HepG2 (cell line): ENCODE results near the gene DDN. TPM values are rescaled to one million over a fixed set of nuclear protein-coding genes. Genes with fewer than 3 reads are reported as not detected.

Experiments
- ARID2 ChIP-seq: sonication (generic); formaldehyde crosslinking; IDR thresholded peaks from 2 replicates; pipeline ENCODE4 v1.8.1; 2022; ENCODE audit warnings: mild to moderate bottlenecking, missing genetic modification reagents, borderline replicate concordance
- GTF3A ChIP-seq: sonication (generic); formaldehyde crosslinking; conservative IDR thresholded peaks from 2 replicates; pipeline ENCODE4 v1.4.0; 2020; ENCODE audit warnings: mild to moderate bottlenecking, missing genetic modification reagents
- HNRNPLL ChIP-seq: fragments of 200-400 bp; formaldehyde crosslinking; IDR thresholded peaks from 2 replicates; pipeline ENCODE4 v1.6.1; 2017; ENCODE audit warnings: mild to moderate bottlenecking, low read depth, low read length; ENCODE audit not compliant: poor library complexity, severe bottlenecking
- NCOA1 ChIP-seq: sonication (generic); formaldehyde crosslinking; IDR thresholded peaks from 2 replicates; pipeline ENCODE4 v1.9.0; 2021; ENCODE audit warnings: missing genetic modification reagents
- NFE2L2 ChIP-seq: fragments of 150-350 bp; IDR thresholded peaks from 2 replicates; pipeline ENCODE4 v1.6.1; 2014; ENCODE audit warnings: low read length
- SPEN ChIP-seq: sonication (generic); formaldehyde crosslinking; IDR thresholded peaks from 2 replicates; pipeline ENCODE4 v1.5.1; 2020; ENCODE audit warnings: low read depth, mild to moderate bottlenecking, missing genetic modification reagents
- THAP8 ChIP-seq: sonication (generic); formaldehyde crosslinking; IDR thresholded peaks from 2 replicates; pipeline ENCODE4 v1.5.1; 2020; ENCODE audit warnings: missing genetic modification reagents, mild to moderate bottlenecking, borderline replicate concordance
- ZMYM2 ChIP-seq: sonication (generic); formaldehyde crosslinking; IDR thresholded peaks from 2 replicates; pipeline ENCODE4 v1.8.0; 2022; ENCODE audit warnings: mild to moderate bottlenecking, missing genetic modification reagents
- ZNF263 ChIP-seq: sonication (generic); formaldehyde crosslinking; IDR thresholded peaks from 2 replicates; pipeline ENCODE4 v1.4.0; 2020; ENCODE audit warnings: missing genetic modification reagents
- ZNF33B ChIP-seq: sonication (generic); formaldehyde crosslinking; IDR thresholded peaks from 2 replicates; pipeline ENCODE4 v1.5.1; 2020; ENCODE audit warnings: mild to moderate bottlenecking, missing genetic modification reagents
- ZNF558 ChIP-seq: sonication (generic); formaldehyde crosslinking; IDR thresholded peaks from 2 replicates; pipeline ENCODE4 v1.9.0; 2022; ENCODE audit warnings: mild to moderate bottlenecking, missing genetic modification reagents, borderline replicate concordance
- ZNF572 ChIP-seq: sonication (generic); formaldehyde crosslinking; IDR thresholded peaks from 2 replicates; pipeline ENCODE4 v1.5.1; 2020; ENCODE audit warnings: mild to moderate bottlenecking, missing genetic modification reagents
- ZNF576 ChIP-seq: sonication (generic); formaldehyde crosslinking; IDR thresholded peaks from 2 replicates; pipeline ENCODE4 v1.4.0; 2020; ENCODE audit warnings: mild to moderate bottlenecking, missing genetic modification reagents
- ZNF646 ChIP-seq: sonication (generic); formaldehyde crosslinking; IDR thresholded peaks from 2 replicates; pipeline ENCODE4 v1.9.0; 2021; ENCODE audit warnings: mild to moderate bottlenecking, missing genetic modification reagents
- ZNF747 ChIP-seq: sonication (generic); formaldehyde crosslinking; IDR thresholded peaks from 2 replicates; pipeline ENCODE4 v1.8.1; 2023; ENCODE audit warnings: missing genetic modification reagents, mild to moderate bottlenecking, borderline replicate concordance
- ZNF788 ChIP-seq: sonication (generic); formaldehyde crosslinking; IDR thresholded peaks from 2 replicates; pipeline ENCODE4 v1.5.0; 2020; ENCODE audit warnings: mild to moderate bottlenecking, missing genetic modification reagents, borderline replicate concordance
- ZNF879 ChIP-seq: sonication (generic); formaldehyde crosslinking; IDR thresholded peaks from 2 replicates; pipeline ENCODE4 v1.8.1; 2023; ENCODE audit warnings: missing genetic modification reagents
- polyA plus RNA-seq, 8 experiments: library from polyadenylated mRNA; depleted of rRNA in 3 of 8; stranded (reverse) in 7 of 8; unstranded in 1 of 8; fragments of >200 nt; fragmentation: Illumina TruSeq in 4 of 8; extraction: Trizol in 4 of 8; gene quantifications; 2 replicates each; pipeline versions ENCODE4 v1.2.1 to v1.2.3, GENCODE V29; 2011 to 2016; ENCODE audit warnings: low read depth in 4 of 8, missing spikeins in 1 of 8, mixed read lengths in 1 of 8; ENCODE audit not compliant: insufficient read depth in 1 of 8
- total RNA-seq, 5 experiments: library from RNA; depleted of rRNA; stranded (reverse); fragments of >200 nt; fragmentation: Illumina TruSeq; extraction: Trizol; gene quantifications; 2 replicates each; pipeline ENCODE4 v1.2.3, GENCODE V29; 2016; ENCODE audit warnings: low read depth in 1 of 5
- TF ChIP-seq, protein P1 (sequence below): sonication (generic); formaldehyde crosslinking; IDR thresholded peaks from 2 replicates; pipeline ENCODE4 v1.4.0; 2020; ENCODE audit warnings: missing genetic modification reagents
- TF ChIP-seq, protein P2 (sequence below): sonication (generic); formaldehyde crosslinking; IDR thresholded peaks from 2 replicates; pipeline ENCODE4 v1.4.0; 2020; ENCODE audit warnings: missing genetic modification reagents
- TF ChIP-seq, protein P3 (sequence below): sonication (generic); formaldehyde crosslinking; IDR thresholded peaks from 2 replicates; pipeline ENCODE4 v1.8.1; 2023; ENCODE audit warnings: missing genetic modification reagents, mild to moderate bottlenecking, borderline replicate concordance

The DDN gene
- total and polyA plus RNA-seq, 2 of the 13 experiments (the other 11 are each of a cell fraction or from before 2014, with no cell fraction given): 0.24 to 0.53 TPM

DNA sequence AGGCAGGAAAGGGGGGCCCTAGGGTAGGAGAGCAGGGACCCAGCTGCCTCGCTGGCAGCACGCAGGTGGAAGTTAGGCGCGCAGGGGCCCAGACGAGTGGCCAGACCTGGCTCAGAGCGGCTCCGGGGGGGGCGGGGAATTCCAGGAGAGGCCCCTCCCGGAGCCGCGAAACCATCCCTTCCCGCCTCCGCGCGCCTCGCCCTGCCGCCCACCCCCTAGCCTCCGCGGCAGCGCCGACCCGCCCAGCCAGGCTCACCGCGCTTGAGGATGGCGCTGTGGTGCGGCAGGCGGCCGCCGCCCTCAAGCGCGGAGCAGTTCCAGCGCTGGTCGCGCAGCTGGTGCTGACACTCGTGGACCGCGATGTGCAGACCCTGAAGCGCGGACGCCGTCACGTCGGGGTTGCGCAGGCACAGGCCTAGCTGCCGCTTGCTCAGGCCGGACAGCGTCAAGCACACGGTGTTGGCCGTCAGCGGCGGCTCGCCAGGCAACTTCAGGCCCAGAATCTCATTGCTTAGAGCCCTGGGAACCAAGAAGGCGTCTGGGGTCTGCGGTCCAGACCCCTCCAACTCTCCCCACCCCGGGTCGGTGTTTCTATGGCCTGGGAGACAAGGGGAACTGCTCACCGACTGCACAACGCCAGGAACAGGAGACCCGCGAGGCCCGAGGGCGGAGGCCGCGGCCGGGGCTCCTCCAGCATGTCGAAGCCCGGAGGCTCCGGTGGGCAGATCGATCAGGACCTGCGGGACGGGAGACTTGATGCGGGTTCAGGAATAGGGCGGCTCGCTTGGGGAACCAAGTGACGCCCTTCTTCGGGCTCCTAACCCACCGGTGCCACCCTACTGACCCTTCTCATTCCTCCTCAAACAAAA, 29.1 kb downstream of the DDN start (continued):
- TF ChIP-seq ZNF263 (CRISPR knock-in tag) (peak; percentile 31; the same call in 1 of the 2 replicates), ZNF879 (CRISPR knock-in tag) (no peak), ZNF558 (no peak), HNRNPLL (peak; percentile 89), ZNF788 (CRISPR knock-in tag) (peak; percentile 49; the same call in 1 of the 2 replicates), ZMYM2 (CRISPR knock-in tag) (no peak), ZNF576 (0 out of 2 replicates have a peak, but pooled peaks have one; percentile 38), SPEN (CRISPR knock-in tag) (no peak), GTF3A (CRISPR knock-in tag) (no peak), THAP8 (CRISPR knock-in tag) (no peak), ZNF572 (CRISPR knock-in tag) (no peak), NFE2L2 (no peak), ZNF747 (no peak), ARID2 (CRISPR knock-in tag) (no peak), ZNF33B (CRISPR knock-in tag) (no peak), NCOA1 (no peak), ZNF646 (CRISPR knock-in tag) (no peak)
- TF ChIP-seq, protein P1, sequence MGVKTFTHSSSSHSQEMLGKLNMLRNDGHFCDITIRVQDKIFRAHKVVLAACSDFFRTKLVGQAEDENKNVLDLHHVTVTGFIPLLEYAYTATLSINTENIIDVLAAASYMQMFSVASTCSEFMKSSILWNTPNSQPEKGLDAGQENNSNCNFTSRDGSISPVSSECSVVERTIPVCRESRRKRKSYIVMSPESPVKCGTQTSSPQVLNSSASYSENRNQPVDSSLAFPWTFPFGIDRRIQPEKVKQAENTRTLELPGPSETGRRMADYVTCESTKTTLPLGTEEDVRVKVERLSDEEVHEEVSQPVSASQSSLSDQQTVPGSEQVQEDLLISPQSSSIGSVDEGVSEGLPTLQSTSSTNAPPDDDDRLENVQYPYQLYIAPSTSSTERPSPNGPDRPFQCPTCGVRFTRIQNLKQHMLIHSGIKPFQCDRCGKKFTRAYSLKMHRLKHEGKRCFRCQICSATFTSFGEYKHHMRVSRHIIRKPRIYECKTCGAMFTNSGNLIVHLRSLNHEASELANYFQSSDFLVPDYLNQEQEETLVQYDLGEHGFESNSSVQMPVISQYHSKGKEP (CRISPR knock-in tag): no peak
- TF ChIP-seq, protein P2, sequence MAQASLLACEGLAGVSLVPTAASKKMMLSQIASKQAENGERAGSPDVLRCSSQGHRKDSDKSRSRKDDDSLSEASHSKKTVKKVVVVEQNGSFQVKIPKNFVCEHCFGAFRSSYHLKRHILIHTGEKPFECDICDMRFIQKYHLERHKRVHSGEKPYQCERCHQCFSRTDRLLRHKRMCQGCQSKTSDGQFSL (CRISPR knock-in tag): no peak
- TF ChIP-seq, protein P3, sequence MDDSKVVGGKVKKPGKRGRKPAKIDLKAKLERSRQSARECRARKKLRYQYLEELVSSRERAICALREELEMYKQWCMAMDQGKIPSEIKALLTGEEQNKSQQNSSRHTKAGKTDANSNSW (CRISPR knock-in tag): no peak
